PC-9 (cell line): ENCODE results near the gene GLT8D2.

Experiments
- CTCF ChIP-seq: fragments of 200-600 bp; sonication (generic); conservative IDR thresholded peaks from 2 replicates; pipeline ENCODE4 v1.6.1; 2017; ENCODE audit warnings: mixed run types, antibody characterized with exemption, mild to moderate bottlenecking, moderate library complexity
- EZH2 ChIP-seq: fragments of 200-600 bp; sonication (generic); IDR thresholded peaks from 2 replicates; pipeline ENCODE4 v1.8.0; 2017; ENCODE audit warnings: antibody characterized with exemption, low read depth

- TF ChIP-seq EZH2 (no peak), CTCF (no peak)
Measured at GRCh38 chr12:104049278-104049902, 597 bp downstream of the GLT8D2 start.
